GM12878 (cell line): ENCODE measurements around the gene PHLPP1. TPM values are rescaled to one million over a fixed set of nuclear protein-coding genes. Genes with fewer than 3 reads are reported as not detected.

Source experiments
- ATAC-seq: fragments of 200-7000 bp; cut with Tn5 transposase; 3 replicates; pipeline ENCODE4 v1.9.1; 2020; ENCODE audit warnings: mild to moderate bottlenecking, moderate library complexity
- BruUV-seq: library from RNA; stranded (reverse); fragments of 400-500 nt; replicated peaks from 2 replicates; lab custom pipeline; 2021; lab: Mats Ljungman, UMichigan
- CTCF ChIA-PET: fragments of 300-600 bp; sonication (Branson Sonifier 250); formaldehyde crosslinking; extraction: SDS; loops from one replicate; lab custom pipeline; 2021; ENCODE audit warnings: inconsistent platforms; lab: Yijun Ruan, JAX
- POLR2A ChIA-PET: fragments of 350-600 bp; formaldehyde crosslinking; extraction: SDS; loops from one replicate; lab custom pipeline; 2021; ENCODE audit warnings: inconsistent platforms; lab: Charles Lee
- RAD21 ChIA-PET: fragments of 300-600 bp; sonication (Branson Sonifier 250); formaldehyde crosslinking; loops from one replicate; lab custom pipeline; 2023; ENCODE audit warnings: antibody characterized with exemption; ENCODE audit not compliant: unreplicated experiment; lab: Charles Lee
- SMC1A ChIA-PET: fragments of 300-600 bp; sonication (Branson Sonifier 250); formaldehyde crosslinking; loops from one replicate; lab custom pipeline; 2023; ENCODE audit not compliant: unreplicated experiment, uncharacterized antibody; lab: Charles Lee
- DNase-seq: peaks from one replicate; pipeline ENCODE4 v3.0.0-alpha.2; 2011; ENCODE audit warnings: low read depth, low spot score
- FAIRE-seq: peaks from 3 replicates; lab custom pipeline; 2011; peaks lifted over from hg19 to GRCh38; lab: Jason Lieb, UNC
- H2AFZ ChIP-seq: 2 replicates; pipeline ENCODE4 v1.6.0; 2011; ENCODE audit warnings: low read depth, low read length, control low read depth; ENCODE audit not compliant: control insufficient read depth
- H3K27ac ChIP-seq: 2 replicates; pipeline ENCODE4 v1.5.1; 2011; ENCODE audit warnings: control low read depth; ENCODE audit not compliant: control insufficient read depth, insufficient read depth
- H3K27me3 ChIP-seq, 2 experiments: replicated peaks in 1 of 2; 2 replicates each; pipeline versions ENCODE4 v1.6.0 to v1.6.1; 2011; ENCODE audit warnings: low read length in 1 of 2; ENCODE audit not compliant: control insufficient read depth in 2 of 2, insufficient read depth in 2 of 2
- H3K36me3 ChIP-seq, 2 experiments: 2 replicates each; pipeline ENCODE4 v1.5.1; 2011; ENCODE audit warnings: low read length in 1 of 2; ENCODE audit not compliant: control insufficient read depth in 2 of 2, insufficient read depth in 2 of 2
- H3K4me1 ChIP-seq: 2 replicates; pipeline ENCODE4 v1.6.1; 2011; ENCODE audit warnings: mild to moderate bottlenecking, low read length, moderate library complexity, mixed read lengths; ENCODE audit not compliant: control insufficient read depth, insufficient read depth
- H3K4me2 ChIP-seq: 2 replicates; pipeline ENCODE4 v1.6.0; 2011; ENCODE audit warnings: control low read depth; ENCODE audit not compliant: control insufficient read depth, insufficient read depth
- H3K4me3 ChIP-seq: fragments of 200-600 bp; sonication (generic); 2 replicates; pipeline ENCODE4 v1.5.1; 2016
- H3K79me2 ChIP-seq: 2 replicates; pipeline ENCODE4 v1.6.0; 2011; ENCODE audit warnings: low read length; ENCODE audit not compliant: control insufficient read depth, insufficient read depth
- H3K9ac ChIP-seq: 2 replicates; pipeline ENCODE4 v1.8.0; 2011; ENCODE audit warnings: low read length, control low read depth, mixed read lengths; ENCODE audit not compliant: control insufficient read depth, insufficient read depth
- H3K9me3 ChIP-seq: replicated peaks from 3 replicates; pipeline ENCODE4 v1.5.1; 2011; ENCODE audit warnings: mild to moderate bottlenecking, low read length; ENCODE audit not compliant: control insufficient read depth, insufficient read depth
- H4K20me1 ChIP-seq: 2 replicates; pipeline ENCODE4 v1.6.0; 2011; ENCODE audit not compliant: control insufficient read depth, insufficient read depth
- CBFB ChIP-seq: IDR thresholded peaks from 2 replicates; pipeline ENCODE4 v1.6.1; 2016; ENCODE audit warnings: antibody characterized with exemption, low read depth
- FOXM1 ChIP-seq: IDR thresholded peaks from 2 replicates; pipeline ENCODE4 v1.6.1; 2012; ENCODE audit warnings: low read depth, mild to moderate bottlenecking, inconsistent platforms, low read length, moderate library complexity
- GABPA ChIP-seq: IDR thresholded peaks from 2 replicates; pipeline ENCODE4 v1.6.1; 2014; ENCODE audit warnings: antibody characterized with exemption, low read depth, mild to moderate bottlenecking, inconsistent platforms
- HDAC6 ChIP-seq: fragments of 200-600 bp; sonication (generic); IDR thresholded peaks from one replicate; pipeline ENCODE4 v1.8.0; 2017; ENCODE audit warnings: antibody characterized with exemption; ENCODE audit not compliant: unreplicated experiment
- KLF5 ChIP-seq: fragments of 450-650 bp; IDR thresholded peaks from 2 replicates; pipeline ENCODE4 v1.6.1; 2014; ENCODE audit warnings: mild to moderate bottlenecking; ENCODE audit not compliant: partially characterized antibody
- MEF2A ChIP-seq: IDR thresholded peaks from 2 replicates; pipeline ENCODE4 v1.6.1; 2011; ENCODE audit warnings: low read depth, mild to moderate bottlenecking, low read length, moderate library complexity; ENCODE audit not compliant: insufficient read depth
- POU2F2 ChIP-seq: IDR thresholded peaks from 3 replicates; pipeline ENCODE4 v1.6.1; 2011; ENCODE audit warnings: low read depth, mild to moderate bottlenecking, low read length, borderline replicate concordance
- ZBED1 ChIP-seq: IDR thresholded peaks from 2 replicates; pipeline ENCODE4 v1.6.1; 2016; ENCODE audit warnings: borderline replicate concordance
- ZNF207 ChIP-seq: fragments of 450-650 bp; IDR thresholded peaks from 2 replicates; pipeline ENCODE4 v1.6.1; 2014; ENCODE audit warnings: antibody characterized with exemption, mild to moderate bottlenecking, borderline replicate concordance
- WGBS: methylation state at CpG from one replicate; pipeline ENCODE4 v1.1.6; 2016; ENCODE audit warnings: low lambda C conversion rate; ENCODE audit not compliant: insufficient replicate concordance, insufficient coverage; ENCODE audit errors: missing lambda C conversion rate; 5-methylcytosine and 5-hydroxymethylcytosine counted together
- in situ Hi-C: fragments of 300-500 bp; cut with MboI; formaldehyde crosslinking; loops from 9 replicates; pipeline ENCODE4 v1.14.3; 2018; ENCODE audit warnings: mixed read lengths
- intact Hi-C: fragments of 100-400 bp; cut with micrococcal nuclease; formaldehyde crosslinking; loops from one replicate; pipeline ENCODE4 v1.14.2; 2022; ENCODE audit not compliant: unreplicated experiment
- polyA plus RNA-seq, 11 experiments: library from polyadenylated mRNA; depleted of rRNA in 4 of 11; unstranded in 6 of 11; stranded (reverse) in 5 of 11; fragments of >200 nt; fragmentation: Nextera tagmentation in 4 of 11; fragmentation: Illumina TruSeq in 1 of 11; extraction: Ambion mirVana in 4 of 11; extraction: Trizol in 1 of 11; gene quantifications; 1 replicate in 1 of 11; 2 replicates in 10 of 11; pipeline versions ENCODE4 v1.2.1 to v1.2.3, GENCODE V29; 2011 to 2016; ENCODE audit warnings: inconsistent platforms in 2 of 11, missing spikeins in 2 of 11, low read depth in 1 of 11
- total RNA-seq, 4 experiments: library from RNA; depleted of rRNA in 3 of 4; stranded (reverse); fragments of >200 nt in 3 of 4; fragmentation: Illumina TruSeq in 1 of 4; extraction: Trizol in 1 of 4; gene quantifications; 2 replicates each; pipeline versions ENCODE4 v1.2.1 to v1.2.3, GENCODE V29; 2013 to 2021
- TF ChIP-seq, protein P1 (sequence below): fragments of 450-650 bp; formaldehyde crosslinking; IDR thresholded peaks from 2 replicates; pipeline ENCODE4 v1.5.0; 2022; ENCODE audit warnings: mild to moderate bottlenecking, missing genetic modification characterization
- TF ChIP-seq, protein P2 (sequence below): IDR thresholded peaks from 2 replicates; pipeline ENCODE4 v1.6.1; 2011; ENCODE audit warnings: low read depth, low read length, improper control_type of control experiment, borderline replicate concordance

The PHLPP1 gene
- total and polyA plus RNA-seq, 10 of the 15 experiments (the other 5 are each of a cell fraction or from before 2014, with no cell fraction given): 0.42 to 7.0 (median 1.9) TPM

DNA sequence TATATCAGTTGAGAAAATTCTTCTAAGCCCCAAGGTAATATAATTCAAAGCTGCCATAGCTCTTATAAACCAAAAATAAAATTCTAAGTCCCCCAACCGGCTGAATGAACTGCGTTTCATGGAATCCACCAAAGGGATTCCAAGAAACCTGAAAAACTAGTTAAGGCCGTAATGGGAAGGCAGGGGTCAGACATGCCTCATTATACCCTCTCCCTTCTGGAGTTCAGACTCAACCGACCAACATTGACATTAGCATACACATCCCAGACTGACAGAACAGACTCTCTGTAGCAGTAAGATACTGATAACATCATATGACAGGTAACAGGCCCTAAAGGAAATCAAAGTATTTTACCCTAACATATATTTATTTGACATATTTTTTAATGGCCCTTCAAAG lies 31.4 kb upstream of the PHLPP1 start:
- no peak for FAIRE-seq
- H3K27ac ChIP-seq: no peak overlapping the region
- no peaks in the 10 kb centered on the region for H3K79me2 ChIP-seq
- SMC1A ChIA-PET: interaction anchor here (0.6 kb wide), 1 partner anchor 26 kb away, joined by 3 read pairs; no protein-coding TSS in a partner anchor
- H3K36me3 ChIP-seq: no peaks in the 10 kb centered on the region
- H3K9ac ChIP-seq: no peak overlapping the region
- DNase-seq: no peak
- in situ Hi-C loops (no loop called here), intact Hi-C loops (no loop called here)
- ATAC-seq: no peak
- POLR2A ChIA-PET: no interaction called here
- no peaks in the 10 kb centered on the region for H3K4me1 ChIP-seq
- 91% methylated on average over 4 of the region's 4 CpGs for WGBS
- H3K9me3 ChIP-seq: peaks cover 2% of the 10 kb centered on the region
- CTCF ChIA-PET: interaction anchor here (0.6 kb wide), 1 partner anchor 199 kb away, joined by 3 read pairs; no protein-coding TSS in a partner anchor
- H3K4me3 ChIP-seq: no peak overlapping the region
- H3K4me2 ChIP-seq: no peak overlapping the region
- BruUV-seq: no TSS peak
- H3K27me3 ChIP-seq: no peaks in the 10 kb centered on the region
- no peak overlapping the region for H2AFZ ChIP-seq
- TF ChIP-seq GABPA: no peak
- no peak for TF ChIP-seq MEF2A
- RAD21 ChIA-PET: no interaction called here
- H4K20me1 ChIP-seq: no peaks in the 10 kb centered on the region

DNA sequence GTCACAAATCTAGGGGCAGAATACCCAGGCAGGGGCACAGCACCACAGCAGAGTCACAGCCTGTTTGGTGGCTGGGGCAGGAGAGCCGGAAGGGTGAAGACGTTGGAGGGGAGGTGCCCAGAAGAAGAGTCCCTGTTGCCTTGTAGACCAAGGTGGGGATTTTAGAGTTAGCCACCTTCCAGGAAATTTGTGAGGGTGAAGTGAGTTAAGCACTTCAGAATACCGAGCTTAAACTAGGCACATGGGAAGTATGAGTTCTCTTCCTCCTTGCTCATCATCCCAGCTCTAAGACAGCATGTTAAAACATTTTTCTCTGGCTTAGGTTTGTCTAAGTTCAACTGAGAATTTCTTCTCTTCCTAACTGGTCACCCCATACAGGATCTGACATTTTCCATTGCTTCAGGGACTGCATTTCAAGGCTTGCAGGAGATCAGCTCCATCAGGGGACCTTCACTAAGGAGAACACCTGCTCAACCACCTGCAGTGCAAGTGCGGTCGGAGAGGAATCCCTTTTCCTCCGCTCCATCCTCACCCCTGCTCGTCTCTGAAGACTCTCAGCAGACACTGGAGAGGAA lies 26.5 kb upstream of the PHLPP1 start:
- ChIA-PET POLR2A (no interaction called here), RAD21 (no interaction called here)
- 56% methylated on average over 7 of the region's 7 CpGs for WGBS
- Histone ChIP-seq H3K4me1 (no peaks in the 10 kb centered on the region), H3K27me3 (no peaks in the 10 kb centered on the region), H3K4me3 (no peak overlapping the region), H3K36me3 (no peaks in the 10 kb centered on the region), H3K9me3 (peaks cover 10% of the 10 kb centered on the region)
- ATAC-seq: no peak
- TF ChIP-seq, protein P1, sequence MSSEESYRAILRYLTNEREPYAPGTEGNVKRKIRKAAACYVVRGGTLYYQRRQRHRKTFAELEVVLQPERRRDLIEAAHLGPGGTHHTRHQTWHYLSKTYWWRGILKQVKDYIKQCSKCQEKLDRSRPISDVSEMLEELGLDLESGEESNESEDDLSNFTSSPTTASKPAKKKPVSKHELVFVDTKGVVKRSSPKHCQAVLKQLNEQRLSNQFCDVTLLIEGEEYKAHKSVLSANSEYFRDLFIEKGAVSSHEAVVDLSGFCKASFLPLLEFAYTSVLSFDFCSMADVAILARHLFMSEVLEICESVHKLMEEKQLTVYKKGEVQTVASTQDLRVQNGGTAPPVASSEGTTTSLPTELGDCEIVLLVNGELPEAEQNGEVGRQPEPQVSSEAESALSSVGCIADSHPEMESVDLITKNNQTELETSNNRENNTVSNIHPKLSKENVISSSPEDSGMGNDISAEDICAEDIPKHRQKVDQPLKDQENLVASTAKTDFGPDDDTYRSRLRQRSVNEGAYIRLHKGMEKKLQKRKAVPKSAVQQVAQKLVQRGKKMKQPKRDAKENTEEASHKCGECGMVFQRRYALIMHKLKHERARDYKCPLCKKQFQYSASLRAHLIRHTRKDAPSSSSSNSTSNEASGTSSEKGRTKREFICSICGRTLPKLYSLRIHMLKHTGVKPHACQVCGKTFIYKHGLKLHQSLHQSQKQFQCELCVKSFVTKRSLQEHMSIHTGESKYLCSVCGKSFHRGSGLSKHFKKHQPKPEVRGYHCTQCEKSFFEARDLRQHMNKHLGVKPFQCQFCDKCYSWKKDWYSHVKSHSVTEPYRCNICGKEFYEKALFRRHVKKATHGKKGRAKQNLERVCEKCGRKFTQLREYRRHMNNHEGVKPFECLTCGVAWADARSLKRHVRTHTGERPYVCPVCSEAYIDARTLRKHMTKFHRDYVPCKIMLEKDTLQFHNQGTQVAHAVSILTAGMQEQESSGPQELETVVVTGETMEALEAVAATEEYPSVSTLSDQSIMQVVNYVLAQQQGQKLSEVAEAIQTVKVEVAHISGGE (CRISPR knock-in tag): no peak
- no peak for TF ChIP-seq FOXM1
- no peak for TF ChIP-seq HDAC6
- TF ChIP-seq, protein P2, sequence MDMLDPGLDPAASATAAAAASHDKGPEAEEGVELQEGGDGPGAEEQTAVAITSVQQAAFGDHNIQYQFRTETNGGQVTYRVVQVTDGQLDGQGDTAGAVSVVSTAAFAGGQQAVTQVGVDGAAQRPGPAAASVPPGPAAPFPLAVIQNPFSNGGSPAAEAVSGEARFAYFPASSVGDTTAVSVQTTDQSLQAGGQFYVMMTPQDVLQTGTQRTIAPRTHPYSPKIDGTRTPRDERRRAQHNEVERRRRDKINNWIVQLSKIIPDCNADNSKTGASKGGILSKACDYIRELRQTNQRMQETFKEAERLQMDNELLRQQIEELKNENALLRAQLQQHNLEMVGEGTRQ: no peak
- no peak for TF ChIP-seq CBFB
- TF ChIP-seq KLF5: no peak
- no peak for TF ChIP-seq ZNF207
- TF ChIP-seq POU2F2: no peak
- TF ChIP-seq ZBED1: no peak
- TF ChIP-seq, all 136 proteins: peak for 0
- Histone ChIP-seq H3K79me2 (no peaks in the 10 kb centered on the region), H3K4me2 (no peak overlapping the region), H3K27ac (no peak overlapping the region), H2AFZ (no peak overlapping the region), H4K20me1 (no peaks in the 10 kb centered on the region), H3K9ac (no peak overlapping the region)
- FAIRE-seq (no peak), DNase-seq (no peak)
- BruUV-seq: no TSS peak
- in situ Hi-C loops: no loop called here
- ChIA-PET CTCF (interaction anchor here (0.5 to 1.2 kb wide), 3 partner anchors 21 to 50 kb away, joined by 3 read pairs; no protein-coding TSS in a partner anchor), SMC1A (no interaction called here)
- intact Hi-C loops: no loop called here
